ENCODE results near the gene JAKMIP1.

DNA sequence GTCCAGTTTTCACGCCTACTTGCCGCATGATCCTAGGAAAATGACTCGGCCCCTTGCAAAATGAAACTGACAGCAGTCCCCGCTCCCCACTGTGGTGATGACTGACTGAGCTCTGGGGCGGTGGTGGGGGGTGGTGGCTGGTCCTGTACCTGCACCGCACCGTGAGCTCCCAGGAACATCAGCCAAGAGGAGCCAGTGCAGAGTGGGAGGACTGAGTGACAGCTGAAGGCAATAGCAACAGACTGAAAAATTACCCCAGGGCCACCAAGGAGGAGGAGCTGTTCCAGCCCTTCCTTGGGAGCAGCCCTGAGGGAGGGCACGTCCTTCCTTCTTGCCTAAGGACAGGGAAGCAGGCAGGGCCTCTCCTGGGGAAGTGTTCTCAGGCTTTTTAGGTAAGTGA lies 179.7 kb downstream of the JAKMIP1 start:
- TF ChIP-seq ZNF274 (IDR thresholded peaks at IDR 0.05; ENCODE audit: low read depth, low read length) (no peak), YY1 (IDR thresholded peaks at IDR 0.05; ENCODE audit: insufficient read depth, insufficient read length) (no peak)

Measured in NT2/D1 (cell line).